PC-9 (cell line): ENCODE data around the gene IFNG-AS1. TPM values are rescaled to one million over a fixed set of nuclear protein-coding genes. Genes with fewer than 3 reads are reported as not detected.

Experiments
- BruUV-seq: library from RNA; stranded (reverse); fragments of 400-500 nt; replicated peaks from 2 replicates; lab custom pipeline; 2021; lab: Mats Ljungman, UMichigan
- CTCF ChIA-PET: fragments of 300-600 bp; sonication (Branson Sonifier 250); formaldehyde crosslinking; loops from one replicate; lab custom pipeline; 2022; ENCODE audit warnings: antibody characterized with exemption; lab: Charles Lee
- POLR2A ChIA-PET: fragments of 300-600 bp; sonication (Branson Sonifier 250); formaldehyde crosslinking; loops from one replicate; lab custom pipeline; 2022; ENCODE audit warnings: antibody characterized with exemption; ENCODE audit not compliant: unreplicated experiment; lab: Charles Lee
- DNase-seq, 2 experiments: peaks; one replicate each; pipeline versions ENCODE4 v3.0.0 to v3.0.0-alpha.2; 2015 to 2022; ENCODE audit warnings: mixed read lengths in 1 of 2
- H2AFZ ChIP-seq: fragments of 200-600 bp; sonication (generic); 2 replicates; pipeline ENCODE4 v1.8.1; 2017; ENCODE audit warnings: antibody characterized with exemption
- H3F3A ChIP-seq: fragments of 200-600 bp; sonication (generic); 2 replicates; pipeline ENCODE4 v1.8.1; 2017; ENCODE audit warnings: antibody characterized with exemption, mild to moderate bottlenecking, low read depth; ENCODE audit not compliant: insufficient read depth
- H3K27ac ChIP-seq: fragments of 200-600 bp; sonication (generic); 2 replicates; pipeline ENCODE4 v1.6.1; 2016; ENCODE audit warnings: mixed run types
- H3K27me3 ChIP-seq: fragments of 200-600 bp; sonication (generic); 2 replicates; pipeline ENCODE4 v1.6.1; 2016; ENCODE audit warnings: low read depth, mixed run types; ENCODE audit not compliant: insufficient read depth
- H3K36me3 ChIP-seq: fragments of 200-600 bp; sonication (generic); 2 replicates; pipeline ENCODE4 v1.6.1; 2016; ENCODE audit warnings: low read depth, mixed run types
- H3K4me1 ChIP-seq: fragments of 200-600 bp; sonication (generic); replicated peaks from 2 replicates; pipeline ENCODE4 v1.6.1; 2016; ENCODE audit warnings: mixed run types; ENCODE audit not compliant: insufficient read depth
- H3K4me2 ChIP-seq: fragments of 200-600 bp; sonication (generic); 2 replicates; pipeline ENCODE4 v1.6.1; 2017; ENCODE audit warnings: mixed run types
- H3K4me3 ChIP-seq: fragments of 200-600 bp; sonication (generic); 2 replicates; pipeline ENCODE4 v1.6.1; 2016; ENCODE audit warnings: mixed run types
- H3K79me2 ChIP-seq: fragments of 200-600 bp; sonication (generic); 2 replicates; pipeline ENCODE4 v1.6.1; 2017; ENCODE audit warnings: low read depth, mixed run types
- H3K9me2 ChIP-seq: fragments of 200-600 bp; sonication (generic); 2 replicates; pipeline ENCODE4 v1.8.1; 2017; ENCODE audit warnings: mild to moderate bottlenecking; ENCODE audit not compliant: insufficient read depth
- H3K9me3 ChIP-seq: fragments of 200-600 bp; sonication (generic); 2 replicates; pipeline ENCODE4 v1.8.1; 2016; ENCODE audit warnings: low read depth; ENCODE audit not compliant: insufficient read depth
- H4K20me1 ChIP-seq: fragments of 200-600 bp; sonication (generic); 2 replicates; pipeline ENCODE4 v1.8.1; 2017; ENCODE audit not compliant: insufficient read depth
- EZH2 ChIP-seq: fragments of 200-600 bp; sonication (generic); IDR thresholded peaks from 2 replicates; pipeline ENCODE4 v1.8.0; 2017; ENCODE audit warnings: antibody characterized with exemption, low read depth
- intact Hi-C: fragments of 100-400 bp; cut with micrococcal nuclease; formaldehyde crosslinking; loops from one replicate; pipeline ENCODE4 v1.10.0; 2022; ENCODE audit not compliant: unreplicated experiment
- total RNA-seq: library from RNA; stranded (reverse); gene quantifications from 2 replicates; pipeline ENCODE4 v1.2.3, GENCODE V29; 2021
- TF ChIP-seq, protein P1 (sequence below): fragments of 200-600 bp; sonication (generic); conservative IDR thresholded peaks from 2 replicates; pipeline ENCODE4 v1.6.1; 2017; ENCODE audit warnings: mixed run types, antibody characterized with exemption, mild to moderate bottlenecking, moderate library complexity

IFNG-AS1 gene
- total RNA-seq, 1 experiment from 2014 or later = not detected

DNA sequence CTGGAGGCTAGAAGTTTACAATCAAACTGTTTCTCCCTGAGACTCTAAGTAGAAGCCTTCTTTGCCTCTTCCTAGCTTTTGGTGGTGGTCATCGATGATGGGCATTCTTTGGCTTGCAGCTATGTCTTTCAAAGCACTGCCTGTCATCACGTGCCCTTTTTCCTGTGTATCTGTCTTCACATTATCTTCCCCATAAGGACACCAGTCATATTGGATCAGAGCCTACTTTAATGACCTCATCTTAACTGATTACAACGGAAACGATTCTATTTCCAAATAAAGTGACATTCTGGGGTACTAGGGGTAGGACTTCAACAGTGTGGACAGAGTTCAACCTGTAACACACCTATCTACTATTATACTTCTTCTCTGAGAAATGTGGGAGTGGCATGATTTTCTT, 31.1 kb upstream of the IFNG-AS1 start:
- no TSS peak for BruUV-seq
- intact Hi-C loops = no loop called here
- Histone ChIP-seq H3K79me2 (no peaks in the 10 kb centered on the region), H3K9me3 (no peaks in the 10 kb centered on the region), H3F3A (no peaks in the 10 kb centered on the region), H3K27ac (no peak overlapping the region), H3K4me2 (no peak overlapping the region), H3K36me3 (no peaks in the 10 kb centered on the region), H3K27me3 (no peaks in the 10 kb centered on the region), H3K9me2 (no peaks in the 10 kb centered on the region), H3K4me1 (no peaks in the 10 kb centered on the region), H2AFZ (no peak overlapping the region; the same call in 1 of the 2 replicates), H3K4me3 (no peak overlapping the region), H4K20me1 (no peaks in the 10 kb centered on the region)
- ChIA-PET CTCF (no interaction called here), POLR2A (no interaction called here)
- TF ChIP-seq EZH2 = no peak
- TF ChIP-seq, protein P1, sequence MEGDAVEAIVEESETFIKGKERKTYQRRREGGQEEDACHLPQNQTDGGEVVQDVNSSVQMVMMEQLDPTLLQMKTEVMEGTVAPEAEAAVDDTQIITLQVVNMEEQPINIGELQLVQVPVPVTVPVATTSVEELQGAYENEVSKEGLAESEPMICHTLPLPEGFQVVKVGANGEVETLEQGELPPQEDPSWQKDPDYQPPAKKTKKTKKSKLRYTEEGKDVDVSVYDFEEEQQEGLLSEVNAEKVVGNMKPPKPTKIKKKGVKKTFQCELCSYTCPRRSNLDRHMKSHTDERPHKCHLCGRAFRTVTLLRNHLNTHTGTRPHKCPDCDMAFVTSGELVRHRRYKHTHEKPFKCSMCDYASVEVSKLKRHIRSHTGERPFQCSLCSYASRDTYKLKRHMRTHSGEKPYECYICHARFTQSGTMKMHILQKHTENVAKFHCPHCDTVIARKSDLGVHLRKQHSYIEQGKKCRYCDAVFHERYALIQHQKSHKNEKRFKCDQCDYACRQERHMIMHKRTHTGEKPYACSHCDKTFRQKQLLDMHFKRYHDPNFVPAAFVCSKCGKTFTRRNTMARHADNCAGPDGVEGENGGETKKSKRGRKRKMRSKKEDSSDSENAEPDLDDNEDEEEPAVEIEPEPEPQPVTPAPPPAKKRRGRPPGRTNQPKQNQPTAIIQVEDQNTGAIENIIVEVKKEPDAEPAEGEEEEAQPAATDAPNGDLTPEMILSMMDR = no peak
- no peak for DNase-seq

DNA sequence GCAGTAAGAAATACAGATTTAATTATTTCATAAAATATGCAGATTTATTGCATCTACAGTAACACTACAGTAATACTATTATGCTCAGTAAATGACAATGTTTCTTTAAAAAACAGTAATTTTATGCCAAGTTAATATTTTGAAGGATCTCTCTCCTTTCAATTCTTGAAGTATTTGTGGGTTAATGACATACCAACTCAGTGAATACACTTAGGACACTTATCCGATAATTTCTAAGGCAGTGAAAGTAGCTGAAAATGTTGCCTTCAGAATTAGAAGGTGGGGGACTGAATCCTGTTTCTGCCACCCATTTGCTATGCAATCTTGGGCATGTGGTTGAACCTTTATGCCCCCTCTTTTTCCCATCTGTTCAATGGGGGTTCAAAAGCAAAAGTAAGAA, 24.8 kb upstream of the IFNG-AS1 start:
- Histone ChIP-seq H3F3A (no peaks in the 10 kb centered on the region), H3K79me2 (no peaks in the 10 kb centered on the region), H3K36me3 (no peaks in the 10 kb centered on the region), H3K4me2 (no peak overlapping the region), H3K9me2 (no peaks in the 10 kb centered on the region), H3K27me3 (no peaks in the 10 kb centered on the region), H3K4me1 (no peaks in the 10 kb centered on the region), H3K4me3 (no peak overlapping the region), H3K9me3 (no peaks in the 10 kb centered on the region), H4K20me1 (no peaks in the 10 kb centered on the region), H3K27ac (no peak overlapping the region), H2AFZ (no peak overlapping the region)
- intact Hi-C loops = no loop called here
- no peak for TF ChIP-seq EZH2
- TF ChIP-seq, protein P1 = no peak
- CTCF ChIA-PET = no interaction called here
- DNase-seq = no peak
- BruUV-seq = no TSS peak
- POLR2A ChIA-PET = no interaction called here

DNA sequence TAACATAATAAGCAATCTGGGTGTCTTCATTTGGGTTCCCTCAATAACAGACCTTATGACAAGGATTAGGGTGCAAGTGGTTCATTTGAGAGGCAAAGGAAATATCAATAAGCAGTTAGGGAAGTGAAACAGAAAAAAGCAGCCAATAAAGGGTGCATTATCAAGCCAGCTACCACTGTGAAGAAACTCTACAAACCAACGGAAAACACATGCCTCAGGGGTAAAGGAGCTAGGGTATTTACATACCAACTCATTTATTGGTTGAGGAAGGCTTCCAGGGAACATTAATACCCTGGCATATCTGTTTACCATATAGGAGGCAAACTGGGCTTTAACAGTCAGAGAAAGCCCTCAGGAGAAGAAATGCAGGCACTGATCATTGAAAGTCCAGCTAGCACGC, 22.7 kb upstream of the IFNG-AS1 start:
- Histone ChIP-seq H3K4me1 (no peaks in the 10 kb centered on the region), H3F3A (no peaks in the 10 kb centered on the region), H3K4me3 (no peak overlapping the region), H4K20me1 (no peaks in the 10 kb centered on the region), H3K27me3 (no peaks in the 10 kb centered on the region), H3K9me2 (no peaks in the 10 kb centered on the region), H3K9me3 (no peaks in the 10 kb centered on the region), H2AFZ (no peak overlapping the region), H3K27ac (no peak overlapping the region), H3K4me2 (no peak overlapping the region), H3K36me3 (no peaks in the 10 kb centered on the region), H3K79me2 (no peaks in the 10 kb centered on the region)
- intact Hi-C loops = no loop called here
- ChIA-PET CTCF (no interaction called here), POLR2A (no interaction called here)
- TF ChIP-seq, protein P1 = no peak
- TF ChIP-seq EZH2 = no peak
- DNase-seq = no peak
- BruUV-seq = no TSS peak
